Naive B cell (primary cell): Measurements from ENCODE around the gene SCAF1. TPM values are rescaled to one million over a fixed set of nuclear protein-coding genes. Genes with fewer than 3 reads are reported as not detected.
A peak's percentile ranks its signal among the peaks of the same experiment; 100 is the strongest.

Experiments used
- ATAC-seq, 2 donors: fragments of 150-1000 bp; cut with Tn5 transposase; 2 replicates each; pipeline ENCODE4 v1.10.0; 2021; ENCODE audit warnings: low read depth in 2 of 2, mild to moderate bottlenecking in 2 of 2, moderate library complexity in 2 of 2
- DNase-seq: peaks from one replicate; pipeline ENCODE4 v3.0.0; 2022
- H3K27ac Mint-ChIP-seq, 6 donors: one replicate each; pipeline ENCODE4 v1.8.0; 2020 to 2022; ENCODE audit warnings: mild to moderate bottlenecking in 6 of 6, mixed read lengths in 6 of 6, moderate library complexity in 5 of 6, inconsistent platforms in 2 of 6
- H3K27me3 Mint-ChIP-seq, 3 donors: one replicate each; pipeline ENCODE4 v1.8.0; 2021 to 2022; ENCODE audit warnings: mixed read lengths in 3 of 3, mild to moderate bottlenecking in 1 of 3
- H3K36me3 Mint-ChIP-seq, 2 donors: one replicate each; pipeline ENCODE4 v1.8.0; 2020 to 2022; ENCODE audit warnings: mixed read lengths in 2 of 2, inconsistent platforms in 1 of 2, mild to moderate bottlenecking in 1 of 2
- H3K4me1 Mint-ChIP-seq, 3 donors: one replicate each; pipeline ENCODE4 v1.8.0; 2020 to 2022; ENCODE audit warnings: mixed read lengths in 3 of 3, inconsistent platforms in 1 of 3, mild to moderate bottlenecking in 1 of 3, moderate library complexity in 1 of 3
- H3K4me3 Mint-ChIP-seq, 8 donors: one replicate each; pipeline ENCODE4 v1.8.0; 2020 to 2022; ENCODE audit warnings: mild to moderate bottlenecking in 8 of 8, mixed read lengths in 8 of 8, moderate library complexity in 8 of 8, inconsistent platforms in 2 of 8
- H3K9me3 Mint-ChIP-seq, 7 donors: one replicate each; pipeline ENCODE4 v1.8.0; 2020 to 2022; ENCODE audit warnings: mixed read lengths in 7 of 7, mild to moderate bottlenecking in 5 of 7, inconsistent platforms in 2 of 7, moderate library complexity in 1 of 7
- polyA plus RNA-seq, 6 donors: library from polyadenylated mRNA; unstranded; fragments of 300-500 nt; fragmentation: Illumina TruSeq; gene quantifications; one replicate each; pipeline ENCODE4 v1.2.3, GENCODE V29; 2021; ENCODE audit warnings: low read depth in 6 of 6

Gene SCAF1
- polyA plus RNA-seq, 6 donors from 2014 or later, result 0.84 to 2.9 (median 1.1) TPM; not detected in 1

GRCh38 chr19:49672131-49672919 lies 30.3 kb downstream of the SCAF1 start:
- ATAC-seq (no peak), DNase-seq (peak; percentile 68)
- H3K27ac Mint-ChIP-seq, result peak overlapping the region in 4 of 6 donors; percentile 39 to 89 (median 64)
- no peaks in the 10 kb centered on the region for H3K27me3 Mint-ChIP-seq
- H3K9me3 Mint-ChIP-seq, result no peaks in the 10 kb centered on the region
- H3K4me3 Mint-ChIP-seq, result peak overlapping the region in 7 of 8 donors; percentile 25 to 82 (median 72)
- no peaks in the 10 kb centered on the region for H3K36me3 Mint-ChIP-seq
- peaks cover 27 to 44% (median 29%) of the 10 kb centered on the region in 3 donors for H3K4me1 Mint-ChIP-seq

- H3K36me3 Mint-ChIP-seq, result no peaks in the 10 kb centered on the region
- peaks cover 47 to 69% (median 54%) of the 10 kb centered on the region in 3 donors for H3K4me1 Mint-ChIP-seq
- H3K27ac Mint-ChIP-seq, result peak overlapping the region; percentile 97 to 100 (median 99)
- no peaks in the 10 kb centered on the region for H3K27me3 Mint-ChIP-seq
- no peak for ATAC-seq
- DNase-seq, result no peak
- H3K4me3 Mint-ChIP-seq, result peak overlapping the region; percentile 91 to 100 (median 98)
- no peaks in the 10 kb centered on the region for H3K9me3 Mint-ChIP-seq
Observed at GRCh38 chr19:49676136-49676783, 34.3 kb downstream of the SCAF1 start.

DNA sequence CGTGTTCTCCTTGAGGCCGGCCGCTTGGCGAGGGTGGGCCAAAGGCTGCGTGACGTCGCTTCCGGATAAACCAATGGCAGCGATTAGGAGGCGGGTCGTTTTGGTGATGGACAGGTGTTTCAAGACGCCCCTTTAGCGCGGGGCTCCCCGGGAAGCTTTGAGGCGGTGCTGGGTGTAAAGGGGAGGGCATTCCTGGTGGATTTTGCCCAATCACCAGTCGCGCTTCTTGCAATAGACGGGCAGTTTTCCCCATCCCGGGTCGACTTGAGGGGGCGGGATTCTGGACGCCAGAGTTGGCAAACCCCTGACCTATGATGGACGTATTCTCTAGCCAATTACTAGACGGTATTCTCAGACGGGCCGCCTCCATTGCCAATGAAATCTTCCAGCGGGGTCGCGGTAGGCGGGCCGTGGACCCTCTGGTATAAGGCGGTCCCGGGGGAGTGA lies 34.8 kb downstream of the SCAF1 start:
- DNase-seq, result peak; percentile 99
- no peaks in the 10 kb centered on the region for H3K27me3 Mint-ChIP-seq
- no peaks in the 10 kb centered on the region for H3K36me3 Mint-ChIP-seq
- no peaks in the 10 kb centered on the region for H3K9me3 Mint-ChIP-seq
- peaks cover 46 to 68% (median 54%) of the 10 kb centered on the region in 3 donors for H3K4me1 Mint-ChIP-seq
- H3K27ac Mint-ChIP-seq, result peak overlapping the region; percentile 98 to 100 (median 99)
- peak; percentile 70 to 72 for ATAC-seq
- peak overlapping the region; percentile 91 to 100 (median 98) for H3K4me3 Mint-ChIP-seq

DNA sequence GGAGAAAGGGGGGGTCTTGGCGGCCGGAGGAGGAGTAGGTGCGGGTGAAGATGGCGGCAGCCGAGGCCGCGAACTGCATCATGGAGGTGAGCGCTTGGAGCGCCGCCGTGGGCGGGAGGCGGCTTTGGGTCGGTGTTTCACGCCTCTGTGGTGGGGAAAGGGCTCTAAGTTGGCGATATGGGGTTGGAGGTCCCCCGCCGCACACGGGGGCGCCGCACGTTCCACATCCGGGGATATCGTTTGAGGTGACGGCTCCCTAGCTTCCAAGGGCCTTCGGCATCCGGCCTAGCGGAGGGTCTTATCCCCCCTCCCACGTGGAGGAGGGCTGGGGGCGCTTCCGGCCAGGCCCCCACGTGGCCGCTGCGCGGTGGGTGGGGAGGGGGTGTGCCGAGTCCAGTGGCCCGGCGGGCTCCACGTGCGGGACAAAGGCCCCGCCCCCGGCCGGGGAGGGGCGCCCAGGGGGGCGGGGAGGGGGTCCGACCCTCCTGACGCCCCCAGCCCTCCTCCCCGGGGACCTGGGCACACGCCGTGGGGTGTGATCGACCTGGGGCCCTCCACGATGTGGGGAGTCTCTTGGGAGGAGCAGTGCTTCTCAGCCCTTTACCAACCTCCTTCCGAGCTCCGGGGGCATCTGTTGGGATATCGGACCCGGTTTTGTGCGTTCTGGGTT lies 35.4 kb downstream of the SCAF1 start, which contains the start of gene PRMT1:
Gene PRMT1 (plus strand): TSS at position 41 of the 670 bp plus-strand sequence. CDS start 10 bp downstream, at position 51.
- peak within 1 kb of the TSS; percentile 98 to 100 (median 99) for H3K27ac Mint-ChIP-seq
- DNase-seq (peak; percentile 64), ATAC-seq (peak; percentile 19 to 20)
- peaks cover 41 to 63% (median 49%) of the 10 kb centered on the region in 3 donors for H3K4me1 Mint-ChIP-seq
- no peaks in the 10 kb centered on the region for H3K36me3 Mint-ChIP-seq
- H3K4me3 Mint-ChIP-seq, result peak within 1 kb of the TSS; percentile 91 to 100 (median 98)
- H3K27me3 Mint-ChIP-seq, result no peaks in the 10 kb centered on the region
- H3K9me3 Mint-ChIP-seq, result no peaks in the 10 kb centered on the region

GRCh38 chr19:49677901-49678674 lies 36.1 kb downstream of the SCAF1 start:
- Mint-ChIP-seq H3K4me1 (peaks cover 38 to 61% (median 46%) of the 10 kb centered on the region in 3 donors), H3K27me3 (no peaks in the 10 kb centered on the region), H3K9me3 (no peaks in the 10 kb centered on the region), H3K36me3 (no peaks in the 10 kb centered on the region), H3K4me3 (peak overlapping the region; percentile 84 to 100 (median 94)), H3K27ac (peak overlapping the region; percentile 82 to 99 (median 98))
- ATAC-seq (peak; percentile 26 to 31), DNase-seq (peak; percentile 80)

GRCh38 chr19:49678985-49679770 lies 37.2 kb downstream of the SCAF1 start:
- peak overlapping the region in 4 of 6 donors; percentile 64 to 99 (median 91) for H3K27ac Mint-ChIP-seq
- H3K27me3 Mint-ChIP-seq, result no peaks in the 10 kb centered on the region
- H3K4me3 Mint-ChIP-seq, result peak overlapping the region in 6 of 8 donors; percentile 39 to 95 (median 60)
- ATAC-seq (no peak), DNase-seq (no peak)
- H3K4me1 Mint-ChIP-seq, result peaks cover 30 to 52% (median 39%) of the 10 kb centered on the region in 3 donors
- no peaks in the 10 kb centered on the region for H3K9me3 Mint-ChIP-seq
- peaks cover 0 to 6% of the 10 kb centered on the region in 2 donors for H3K36me3 Mint-ChIP-seq

DNA sequence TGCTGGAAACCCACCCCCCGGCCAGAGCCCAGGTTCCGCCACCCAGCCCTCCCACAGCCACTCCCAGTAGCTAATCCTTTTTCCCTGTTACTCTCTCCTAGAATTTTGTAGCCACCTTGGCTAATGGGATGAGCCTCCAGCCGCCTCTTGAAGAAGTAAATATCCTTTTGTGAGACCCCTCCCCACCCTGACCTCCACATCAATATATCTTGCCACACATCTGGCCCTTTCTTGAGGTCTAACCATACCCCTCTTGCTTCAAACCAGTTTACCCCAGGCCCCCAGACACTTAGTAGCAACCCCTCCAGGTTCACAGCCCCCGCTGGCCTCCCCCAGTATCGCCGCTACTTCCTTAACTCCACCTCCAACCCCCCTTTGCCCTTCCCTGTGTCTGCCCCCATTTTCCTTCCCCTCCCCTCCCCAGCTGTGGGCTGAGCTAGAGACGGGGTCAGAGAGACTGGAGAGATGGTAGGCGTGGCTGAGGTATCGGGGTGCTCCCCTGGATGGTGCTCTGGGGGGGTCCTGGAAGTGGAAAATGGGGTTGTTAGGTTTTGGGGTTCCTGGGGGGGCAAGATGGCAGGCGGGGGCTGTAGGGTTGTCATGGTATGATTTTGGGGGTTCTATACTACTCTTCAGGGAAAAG lies 37.9 kb downstream of the SCAF1 start:
- no peak for DNase-seq
- Mint-ChIP-seq H3K9me3 (no peaks in the 10 kb centered on the region), H3K36me3 (peaks cover 0 to 8% of the 10 kb centered on the region in 2 donors), H3K4me1 (peaks cover 29 to 50% (median 39%) of the 10 kb centered on the region in 3 donors), H3K4me3 (peak overlapping the region in 4 of 8 donors; percentile 39 to 79 (median 67)), H3K27ac (peak overlapping the region in 3 of 6 donors; percentile 91 to 99 (median 92)), H3K27me3 (no peaks in the 10 kb centered on the region)
- ATAC-seq, result no peak

- peak; percentile 90 for DNase-seq
- H3K4me1 Mint-ChIP-seq, result peaks cover 31 to 46% (median 39%) of the 10 kb centered on the region in 3 donors
Observed at GRCh38 chr19:49680421-49681351, 38.7 kb downstream of the SCAF1 start.

DNA sequence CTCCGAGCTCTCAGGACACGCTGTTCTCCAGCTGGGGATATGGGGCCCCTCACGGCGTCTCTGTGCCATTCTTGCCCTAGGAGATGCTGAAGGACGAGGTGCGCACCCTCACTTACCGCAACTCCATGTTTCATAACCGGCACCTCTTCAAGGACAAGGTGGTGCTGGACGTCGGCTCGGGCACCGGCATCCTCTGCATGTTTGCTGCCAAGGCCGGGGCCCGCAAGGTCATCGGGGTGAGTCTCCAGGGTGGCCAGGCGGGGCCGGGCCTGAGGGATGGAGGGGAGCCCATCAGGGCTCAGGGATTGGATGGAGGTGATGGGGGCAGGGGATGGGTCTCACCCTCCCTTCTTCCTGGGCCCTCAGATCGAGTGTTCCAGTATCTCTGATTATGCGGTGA lies 39.8 kb downstream of the SCAF1 start:
- Mint-ChIP-seq H3K27me3 (no peaks in the 10 kb centered on the region), H3K27ac (peak overlapping the region in 2 of 6 donors; percentile 24 to 64), H3K4me3 (no peak overlapping the region), H3K4me1 (peaks cover 26 to 34% (median 29%) of the 10 kb centered on the region in 3 donors), H3K36me3 (peaks cover 0 to 16% of the 10 kb centered on the region in 2 donors), H3K9me3 (no peaks in the 10 kb centered on the region)
- ATAC-seq, result no peak
- no peak for DNase-seq

More at GRCh38 chr19:49680421-49681351, 38.7 kb downstream of the SCAF1 start:
- H3K27me3 Mint-ChIP-seq, result no peaks in the 10 kb centered on the region
- peak overlapping the region in 4 of 8 donors; percentile 10 to 56 (median 24) for H3K4me3 Mint-ChIP-seq
- peaks cover 0 to 13% of the 10 kb centered on the region in 2 donors for H3K36me3 Mint-ChIP-seq
- no peaks in the 10 kb centered on the region for H3K9me3 Mint-ChIP-seq
- peak in 1 of 2 donors; percentile 8 for ATAC-seq
- peak overlapping the region in 2 of 6 donors; percentile 91 to 99 for H3K27ac Mint-ChIP-seq

- ATAC-seq (no peak), DNase-seq (no peak)
- Mint-ChIP-seq H3K4me1 (peaks cover 21 to 32% (median 29%) of the 10 kb centered on the region in 3 donors), H3K36me3 (peaks cover 0 to 18% of the 10 kb centered on the region in 2 donors), H3K9me3 (no peaks in the 10 kb centered on the region), H3K27ac (no peak overlapping the region), H3K27me3 (no peaks in the 10 kb centered on the region), H3K4me3 (no peak overlapping the region)
Observed at GRCh38 chr19:49682274-49682673, 40.3 kb downstream of the SCAF1 start.
